SK-N-SH (cell line): ENCODE data around the gene RBP5. TPM values are rescaled to one million over a fixed set of nuclear protein-coding genes. Genes with fewer than 3 reads are reported as not detected.

Experiments
- CTCF ChIA-PET: fragments of 300-600, 350-600 bp; formaldehyde crosslinking; extraction: SDS; loops from one replicate; lab custom pipeline; 2021; lab: Yijun Ruan, JAX
- POLR2A ChIA-PET: fragments of 350-600 bp; sonication (Branson Sonifier 250); formaldehyde crosslinking; extraction: SDS; loops from one replicate; lab custom pipeline; 2020; ENCODE audit warnings: antibody characterized with exemption, inconsistent platforms; lab: Yijun Ruan, JAX
- DNase-seq: peaks from one replicate; pipeline ENCODE4 v3.0.0; 2012
- H2AFZ ChIP-seq: fragments of 200-600 bp; sonication (generic); 2 replicates; pipeline ENCODE4 v1.8.1; 2016; ENCODE audit warnings: antibody characterized with exemption, mild to moderate bottlenecking, low read depth
- H3F3A ChIP-seq: fragments of 200-600 bp; sonication (generic); replicated peaks from 2 replicates; pipeline ENCODE3; 2016; ENCODE audit warnings: antibody characterized with exemption, mild to moderate bottlenecking; ENCODE audit not compliant: insufficient read depth
- H3K27ac ChIP-seq, 2 experiments: fragments of 200-500 bp in 1 of 2; fragments of 200-600 bp in 1 of 2; sonication (Bioruptor generic) in 1 of 2; sonication (generic), shearing (Covaris generic) in 1 of 2; 2 replicates each; pipeline versions ENCODE4 v1.5.1 to v1.6.1; 2014 to 2016; ENCODE audit warnings: low read depth in 2 of 2, inconsistent platforms in 1 of 2, low read length in 1 of 2, mild to moderate bottlenecking in 1 of 2, mixed read lengths in 1 of 2
- H3K27me3 ChIP-seq: fragments of 200-600 bp; sonication (generic), shearing (Covaris generic); 2 replicates; pipeline ENCODE4 v1.6.1; 2016; ENCODE audit warnings: mixed run types; ENCODE audit not compliant: insufficient read depth
- H3K36me3 ChIP-seq, 2 experiments: fragments of 200-500 bp in 1 of 2; fragments of 200-600 bp in 1 of 2; sonication (Bioruptor generic) in 1 of 2; sonication (generic) in 1 of 2; replicated peaks in 1 of 2; 2 replicates each; pipeline versions ENCODE3 to v1.5.1; 2014 to 2016; ENCODE audit warnings: low read length in 1 of 2, mild to moderate bottlenecking in 1 of 2; ENCODE audit not compliant: insufficient read depth in 2 of 2, control insufficient read depth in 1 of 2
- H3K4me1 ChIP-seq, 2 experiments: fragments of 200-500 bp in 1 of 2; fragments of 200-600 bp in 1 of 2; sonication (Bioruptor generic) in 1 of 2; sonication (generic), shearing (Covaris generic) in 1 of 2; 2 replicates each; pipeline versions ENCODE4 v1.5.1 to v1.6.1; 2014 to 2016; ENCODE audit warnings: low read depth in 1 of 2, low read length in 1 of 2, mixed run types in 1 of 2; ENCODE audit not compliant: insufficient read depth in 2 of 2, control insufficient read depth in 1 of 2
- H3K4me2 ChIP-seq: fragments of 200-600 bp; sonication (generic), shearing (Covaris generic); 2 replicates; pipeline ENCODE4 v1.6.1; 2017; ENCODE audit warnings: mixed run types
- H3K4me3 ChIP-seq, 2 experiments: fragments of 200-500 bp in 1 of 2; fragments of 200-600 bp in 1 of 2; sonication (Bioruptor generic) in 1 of 2; sonication (generic), shearing (Covaris generic) in 1 of 2; 2 replicates each; pipeline versions ENCODE4 v1.5.1 to v1.8.1; 2014 to 2016; ENCODE audit warnings: low read depth in 2 of 2, inconsistent platforms in 1 of 2, low read length in 1 of 2, mild to moderate bottlenecking in 1 of 2, mixed read lengths in 1 of 2, moderate library complexity in 1 of 2
- H3K79me2 ChIP-seq: fragments of 200-600 bp; sonication (generic); 2 replicates; pipeline ENCODE4 v1.8.1; 2017; ENCODE audit warnings: mild to moderate bottlenecking; ENCODE audit not compliant: insufficient read depth
- H3K9ac ChIP-seq: fragments of 200-600 bp; sonication (generic); 2 replicates; pipeline ENCODE4 v1.6.1; 2017; ENCODE audit warnings: mixed run types
- H3K9me2 ChIP-seq: fragments of 200-600 bp; sonication (generic); 2 replicates; pipeline ENCODE4 v1.6.1; 2017; ENCODE audit warnings: mixed run types
- H3K9me3 ChIP-seq: fragments of 200-600 bp; sonication (generic); 2 replicates; pipeline ENCODE4 v1.6.1; 2017; ENCODE audit warnings: mixed run types, mild to moderate bottlenecking, moderate library complexity
- H4K20me1 ChIP-seq: fragments of 200-600 bp; sonication (generic); 2 replicates; pipeline ENCODE4 v1.6.1; 2017; ENCODE audit warnings: mild to moderate bottlenecking, mixed run types; ENCODE audit not compliant: insufficient read depth
- EZH2phosphoT487 ChIP-seq: fragments of 200-600 bp; sonication (generic); IDR thresholded peaks from 2 replicates; pipeline ENCODE4 v1.6.1; 2017; ENCODE audit warnings: low read depth, mixed run types, mild to moderate bottlenecking, antibody characterized with exemption, moderate library complexity, borderline replicate concordance
- FOSL2 ChIP-seq: IDR thresholded peaks from 2 replicates; pipeline ENCODE4 v1.4.0; 2012; ENCODE audit warnings: low read depth, mild to moderate bottlenecking, moderate library complexity, borderline replicate concordance
- GATA2 ChIP-seq: sonication (generic); formaldehyde crosslinking; IDR thresholded peaks from 2 replicates; pipeline ENCODE4 v1.5.0; 2020; ENCODE audit warnings: mild to moderate bottlenecking, missing genetic modification reagents
- MEF2A ChIP-seq: IDR thresholded peaks from 2 replicates; pipeline ENCODE4 v1.4.0; 2012; ENCODE audit warnings: low read depth, borderline replicate concordance
- MXI1 ChIP-seq: IDR thresholded peaks from 2 replicates; pipeline ENCODE4 v1.6.1; 2012; ENCODE audit warnings: mild to moderate bottlenecking, low read depth, low read length, improper control_type of control experiment
- RAD21 ChIP-seq: IDR thresholded peaks from 2 replicates; pipeline ENCODE4 v1.6.1; 2012; ENCODE audit warnings: mild to moderate bottlenecking, low read length
- REST ChIP-seq: IDR thresholded peaks from 2 replicates; pipeline ENCODE4 v1.6.1; 2012; ENCODE audit warnings: mild to moderate bottlenecking, low read depth, low read length, moderate library complexity
- SMC3 ChIP-seq: IDR thresholded peaks from 2 replicates; pipeline ENCODE4 v1.6.1; 2012; ENCODE audit warnings: low read depth, low read length, improper control_type of control experiment
- WGBS: methylation state at CpG from one replicate; pipeline ENCODE4 v1.1.6; 2017; ENCODE audit warnings: low lambda C conversion rate; 5-methylcytosine and 5-hydroxymethylcytosine counted together
- polyA plus RNA-seq, 3 experiments: library from polyadenylated mRNA; depleted of rRNA; stranded (reverse); fragments of >200 nt; gene quantifications; 2 replicates each; pipeline ENCODE4 v1.2.3, GENCODE V29; 2012
- small RNA-seq, 7 experiments: library from RNA; depleted of rRNA; stranded (forward); fragments of <200 nt; gene quantifications; one replicate each; pipeline ENCODE3, GENCODE V24; 2012

Gene RBP5
- polyA plus RNA-seq, 1 of the 3 experiments (the other 2 are of a cell fraction), result 0.12 TPM

- no peak overlapping the region for H3K4me2 ChIP-seq
- no peak for DNase-seq
- no peak overlapping the region for H3K9ac ChIP-seq
- H4K20me1 ChIP-seq, result no peaks in the 10 kb centered on the region
- H3K4me1 ChIP-seq, result no peaks in the 10 kb centered on the region
- no peak overlapping the region for H3K4me3 ChIP-seq
- POLR2A ChIA-PET, result no interaction called here
- H3K9me2 ChIP-seq, result no peaks in the 10 kb centered on the region
- H3K9me3 ChIP-seq, result no peaks in the 10 kb centered on the region
- H3K79me2 ChIP-seq, result no peaks in the 10 kb centered on the region
- no peak overlapping the region for H2AFZ ChIP-seq
- H3F3A ChIP-seq, result no peaks in the 10 kb centered on the region
- no peak for TF ChIP-seq MXI1
- no peak for TF ChIP-seq REST
- no peak for TF ChIP-seq SMC3
- TF ChIP-seq GATA2 (CRISPR knock-in tag), result no peak
- TF ChIP-seq EZH2phosphoT487, result no peak
- no peak for TF ChIP-seq FOSL2
- TF ChIP-seq MEF2A, result no peak
- TF ChIP-seq RAD21, result no peak
- CTCF ChIA-PET, result interaction anchor here (0.7 to 1.3 kb wide), 4 partner anchors 16 to 129 kb away, joined by 3 to 4 read pairs (median 4); no protein-coding TSS in a partner anchor
- WGBS, result 0% methylated on average over 1 of the region's 1 CpG
- H3K27me3 ChIP-seq, result peaks cover 11% of the 10 kb centered on the region; the same call in 1 of the 2 replicates
- H3K27ac ChIP-seq, result no peak overlapping the region
- H3K36me3 ChIP-seq, result no peaks in the 10 kb centered on the region
These were observed 54.7 kb downstream of the RBP5 start for GRCh38 chr12:7073946-7074345.

Small RNA genes within 50 kb of the gene (small RNA-seq; reads per million reads assigned to genes)
- 0 to 0.21 (median 0) reads per million in 7 experiments for gene RNU6-485P

Other genes with a start within 250 kb of the RBP5 start
- gene LRRC23, start 224.1 kb downstream of the RBP5 start, polyA plus RNA-seq (2012; rRNA removed), result 11.9 TPM in 2 replicates
- 50.6 and 56.9 TPM in 2 replicates for gene ENO2, start 214.3 kb downstream of the RBP5 start, polyA plus RNA-seq (2012; rRNA removed)
- 18.5 and 29.3 TPM in 2 replicates for gene ATN1, start 200.9 kb downstream of the RBP5 start, polyA plus RNA-seq (2012; rRNA removed)
- not detected in 2 replicates for gene RNU7-1, start 185.1 kb downstream of the RBP5 start, polyA plus RNA-seq (2012; rRNA removed)
- gene C12orf57, start 184.9 kb downstream of the RBP5 start, polyA plus RNA-seq (2012; rRNA removed), result 560 and 659 TPM in 2 replicates
- gene PTPN6, start 177.5 kb downstream of the RBP5 start, polyA plus RNA-seq (2012; rRNA removed), result 0.12 and 0.18 TPM in 2 replicates
- 386 and 447 TPM in 2 replicates for gene PHB2, start 158.2 kb downstream of the RBP5 start, polyA plus RNA-seq (2012; rRNA removed)
- 77.4 and 82.8 TPM in 2 replicates for gene EMG1, start 158.0 kb downstream of the RBP5 start, polyA plus RNA-seq (2012; rRNA removed)
- gene LPCAT3, start 110.4 kb downstream of the RBP5 start, polyA plus RNA-seq (2012; rRNA removed), result 23.8 and 29.2 TPM in 2 replicates
- gene C1S, start 68.2 kb downstream of the RBP5 start, polyA plus RNA-seq (2012; rRNA removed), result 14.5 and 19.3 TPM in 2 replicates
- 18.7 and 20.1 TPM in 2 replicates for gene C1R, start 36.4 kb downstream of the RBP5 start, polyA plus RNA-seq (2012; rRNA removed)
- 8.3 and 9.5 TPM in 2 replicates for gene C1RL, start 19.7 kb downstream of the RBP5 start, polyA plus RNA-seq (2012; rRNA removed)
- 12.7 and 12.9 TPM in 2 replicates for gene CLSTN3, start 1.5 kb upstream of the RBP5 start, polyA plus RNA-seq (2012; rRNA removed)
- gene PEX5, start 60.8 kb upstream of the RBP5 start, polyA plus RNA-seq (2012; rRNA removed), result 21.6 and 22.6 TPM in 2 replicates
- gene ACSM4, start 175.2 kb upstream of the RBP5 start, polyA plus RNA-seq (2012; rRNA removed), result not detected in 2 replicates